Measurements from ENCODE around the gene CS. TPM values are rescaled to one million over a fixed set of nuclear protein-coding genes. Genes with fewer than 3 reads are reported as not detected.
A peak's percentile ranks its signal among the peaks of the same experiment; 100 is the strongest.

Gene CS
- polyA plus RNA-seq, 3 donors: 55.7 to 156 (median 86.1) TPM

- Histone ChIP-seq H3K36me3 (replicated peaks in 1 of 2; ENCODE audit: control insufficient read depth in 1 of 2, insufficient read depth in 2 of 2, low read length in 2 of 2) (peaks cover 0 to 2% of the 10 kb centered on the region in 2 donors), H3K4me1 (ENCODE audit: control insufficient read depth in 1 of 2, insufficient read depth in 2 of 2, low read length in 2 of 2) (peaks cover 44 to 48% of the 10 kb centered on the region in 2 donors), H3K9me3 (replicated peaks in 1 of 2; ENCODE audit: control insufficient read depth in 1 of 2, insufficient read depth in 1 of 2, low read length in 2 of 2) (no peaks in the 10 kb centered on the region), H4K20me1 (ENCODE audit: insufficient read depth, low read length) (peaks cover 8% of the 10 kb centered on the region), H3K79me2 (ENCODE audit: insufficient read depth, low read length) (peaks cover 30% of the 10 kb centered on the region), H2AFZ (ENCODE audit: insufficient read depth, low read depth, low read length, poor library complexity, severe bottlenecking) (peak within 1 kb of the TSS; percentile 97), H3K9ac (ENCODE audit: insufficient read depth, low read length, poor library complexity, severe bottlenecking) (peak within 1 kb of the TSS; percentile 63), H3K4me3 (replicated peaks in 1 of 3; ENCODE audit: low read depth in 2 of 3, low read length in 3 of 3) (peak within 1 kb of the TSS; percentile 40 to 96 (median 40)), H3K27me3 (ENCODE audit: control insufficient read depth in 2 of 2, insufficient read depth in 2 of 2, low read length in 2 of 2) (no peaks in the 10 kb centered on the region), H3K27ac (ENCODE audit: low read depth in 1 of 2, low read length in 2 of 2) (peak within 1 kb of the TSS in 1 of 2 donors; percentile 94), H3K4me2 (replicated peaks; ENCODE audit: extremely low read depth, low read length, poor library complexity, severe bottlenecking) (peak within 1 kb of the TSS; percentile 87)
- Mint-ChIP-seq H3K27me3 (ENCODE audit: low read depth in 3 of 3) (no peaks in the 10 kb centered on the region), H3K4me1 (peaks cover 42% of the 10 kb centered on the region), H3K27ac (peak within 1 kb of the TSS; percentile 89 to 99 (median 92)), H3K36me3 (peaks cover 6 to 16% of the 10 kb centered on the region in 2 donors), H3K4me3 (peak within 1 kb of the TSS; percentile 76 to 85), H3K9me3 (peaks cover 0 to 2% (median 0%) of the 10 kb centered on the region in 7 donors)
- WGBS (ENCODE audit: insufficient coverage): 0% methylated on average over 34 of the region's 41 CpGs
- intact Hi-C loops (cut with micrococcal nuclease): loop anchor here (5.0 kb wide), 2 partner anchors 37 to 97 kb away; partner anchors contain the start of genes ESYT1 (in 1 of the 2) and SMARCC2 (in 1 of the 2)
- peak; percentile 87 to 96 (median 95) for DNase-seq
- peak; percentile 90 for TF ChIP-seq CTCF (IDR thresholded peaks at IDR 0.05)
Observed at GRCh38 chr12:56224102-56224701, 75.9 kb downstream of the CS start, which contains the start of gene NABP2. TSS of gene NABP2 (plus strand) at chr12:56224342. CDS start at chr12:56224857, 515 bp downstream.

DNA sequence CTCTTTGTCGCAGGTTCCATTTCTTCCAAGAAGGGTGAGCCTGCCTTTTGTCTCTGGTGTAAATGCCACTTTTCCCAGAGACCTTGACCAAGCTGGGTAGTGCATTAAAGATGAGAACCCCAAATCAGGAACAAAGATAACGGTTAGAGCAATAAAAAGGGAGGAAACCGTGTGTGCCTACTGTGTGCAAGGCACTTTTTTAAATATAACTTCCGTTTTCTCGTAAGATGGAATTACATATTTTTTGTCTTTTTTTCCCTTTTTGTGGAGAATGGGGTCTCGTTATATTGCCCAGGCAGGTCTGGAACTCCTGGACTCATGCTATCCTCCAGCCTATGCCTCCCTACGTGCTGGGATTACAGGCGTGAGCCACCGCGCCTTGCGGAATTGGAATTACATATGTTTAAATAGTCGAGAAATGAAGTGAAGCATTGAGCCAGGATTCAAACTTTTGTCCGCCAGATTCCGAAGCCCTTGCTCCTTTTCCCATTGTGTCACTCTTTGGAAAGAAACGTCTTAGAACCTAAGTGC, 76.5 kb downstream of the CS start:
- Histone ChIP-seq H4K20me1 (ENCODE audit: insufficient read depth, low read length) (peaks cover 8% of the 10 kb centered on the region), H3K36me3 (replicated peaks in 1 of 2; ENCODE audit: control insufficient read depth in 1 of 2, insufficient read depth in 2 of 2, low read length in 2 of 2) (no peaks in the 10 kb centered on the region), H3K4me3 (replicated peaks in 1 of 3; ENCODE audit: low read depth in 2 of 3, low read length in 3 of 3) (peak overlapping the region; percentile 40 to 96 (median 40)), H2AFZ (ENCODE audit: insufficient read depth, low read depth, low read length, poor library complexity, severe bottlenecking) (peak overlapping the region; percentile 97), H3K9ac (ENCODE audit: insufficient read depth, low read length, poor library complexity, severe bottlenecking) (no peak overlapping the region), H3K4me2 (replicated peaks; ENCODE audit: extremely low read depth, low read length, poor library complexity, severe bottlenecking) (peak overlapping the region; percentile 87), H3K9me3 (replicated peaks in 1 of 2; ENCODE audit: control insufficient read depth in 1 of 2, insufficient read depth in 1 of 2, low read length in 2 of 2) (no peaks in the 10 kb centered on the region), H3K79me2 (ENCODE audit: insufficient read depth, low read length) (peaks cover 36% of the 10 kb centered on the region), H3K27me3 (ENCODE audit: control insufficient read depth in 2 of 2, insufficient read depth in 2 of 2, low read length in 2 of 2) (no peaks in the 10 kb centered on the region), H3K4me1 (ENCODE audit: control insufficient read depth in 1 of 2, insufficient read depth in 2 of 2, low read length in 2 of 2) (peaks cover 44 to 48% of the 10 kb centered on the region in 2 donors), H3K27ac (ENCODE audit: low read depth in 1 of 2, low read length in 2 of 2) (peak overlapping the region in 1 of 2 donors; percentile 94)
- Mint-ChIP-seq H3K9me3 (peaks cover 0 to 2% (median 0%) of the 10 kb centered on the region in 7 donors), H3K4me1 (peaks cover 42% of the 10 kb centered on the region), H3K27me3 (ENCODE audit: low read depth in 3 of 3) (no peaks in the 10 kb centered on the region), H3K27ac (peak overlapping the region; percentile 87 to 99 (median 92)), H3K4me3 (peak overlapping the region; percentile 76 to 85), H3K36me3 (peaks cover 4 to 14% of the 10 kb centered on the region in 2 donors)
- peak in 2 of 3 donors; percentile 2 to 27 for DNase-seq
- WGBS (ENCODE audit: insufficient coverage): 12% methylated on average over 3 of the region's 15 CpGs
- no peak for TF ChIP-seq CTCF (IDR thresholded peaks at IDR 0.05)
- intact Hi-C loops (cut with micrococcal nuclease): loop anchor here (2.0 to 5.0 kb wide), 4 partner anchors 36 to 105 kb away; partner anchors contain the start of genes ESYT1 (in 1 of the 2), MYL6 (in 1 of the 2), SMARCC2 (in 1 of the 2) and ZC3H10 (in 1 of the 2)

Data from CD14-positive monocyte (primary cell).